ENCODE measurements around the gene LYPD8.

- TF ChIP-seq CTCF (tag by site-specific recombination; IDR thresholded peaks at IDR 0.05): no peak
- TF ChIP-seq HOXA7 (CRISPR knock-in tag; IDR thresholded peaks at IDR 0.05; ENCODE audit: borderline replicate concordance): no peak
- TF ChIP-seq ZFP3 (tag by site-specific recombination; IDR thresholded peaks at IDR 0.05; ENCODE audit: low read depth): no peak
- no peak for TF ChIP-seq ZNF274 (IDR thresholded peaks at IDR 0.05; ENCODE audit: low read length)
- no peak for TF ChIP-seq ZNF274 (tag by site-specific recombination; IDR thresholded peaks at IDR 0.05; ENCODE audit: borderline replicate concordance)
- no peak for TF ChIP-seq ZNF624 (tag by site-specific recombination; IDR thresholded peaks at IDR 0.05)
- TF ChIP-seq ZSCAN30 (tag by site-specific recombination; IDR thresholded peaks at IDR 0.05): no peak
- no peak for TF ChIP-seq ZNF280D (tag by site-specific recombination; IDR thresholded peaks at IDR 0.05)
- TF ChIP-seq TCF7L2 (IDR thresholded peaks at IDR 0.05; ENCODE audit: borderline replicate concordance, low read depth, low read length): no peak
- no peak for TF ChIP-seq ZNF629 (tag by site-specific recombination; IDR thresholded peaks at IDR 0.05)
- TF ChIP-seq ZNF280C (tag by site-specific recombination; IDR thresholded peaks at IDR 0.05): no peak
- TF ChIP-seq ZNF704 (tag by site-specific recombination; IDR thresholded peaks at IDR 0.05): no peak
Measured at GRCh38 chr1:248779350-248779749, 23.8 kb upstream of the LYPD8 start.
